HepG2 (cell line): ENCODE results near the gene CYB5B. TPM values are rescaled to one million over a fixed set of nuclear protein-coding genes. Genes with fewer than 3 reads are reported as not detected.
A peak's percentile ranks its signal among the peaks of the same experiment; 100 is the strongest.

Source experiments
- CBX5 ChIP-seq: sonication (generic); formaldehyde crosslinking; IDR thresholded peaks from 2 replicates; pipeline ENCODE4 v1.4.0; 2020; ENCODE audit warnings: missing genetic modification reagents, borderline replicate concordance
- CEBPG ChIP-seq: IDR thresholded peaks from 2 replicates; pipeline ENCODE4 v1.6.1; 2016
- CREB1 ChIP-seq, 2 experiments: fragments of 450-650 bp in 1 of 2; IDR thresholded peaks; 2 replicates each; pipeline ENCODE4 v1.6.1; 2016 to 2017; ENCODE audit warnings: control low read depth in 1 of 2, mild to moderate bottlenecking in 1 of 2, missing compliant biosample characterization in 1 of 2, missing genetic modification characterization in 1 of 2
- DMTF1 ChIP-seq: sonication (generic); formaldehyde crosslinking; IDR thresholded peaks from 2 replicates; pipeline ENCODE4 v1.4.0; 2020; ENCODE audit warnings: mild to moderate bottlenecking, missing genetic modification reagents
- FOXK2 ChIP-seq: fragments of 450-650 bp; IDR thresholded peaks from 2 replicates; pipeline ENCODE4 v1.6.1; 2016
- GLI4 ChIP-seq: sonication (generic); formaldehyde crosslinking; IDR thresholded peaks from 2 replicates; pipeline ENCODE4 v1.5.1; 2020; ENCODE audit warnings: missing genetic modification reagents, mild to moderate bottlenecking, moderate library complexity, borderline replicate concordance
- KAT8 ChIP-seq: IDR thresholded peaks from 2 replicates; pipeline ENCODE4 v1.6.1; 2016; ENCODE audit warnings: missing genetic modification reagents, missing compliant biosample characterization
- MIER3 ChIP-seq: IDR thresholded peaks from 2 replicates; pipeline ENCODE4 v1.6.1; 2016; ENCODE audit warnings: missing compliant biosample characterization, borderline replicate concordance
- MTA3 ChIP-seq: sonication (generic); formaldehyde crosslinking; IDR thresholded peaks from 2 replicates; pipeline ENCODE4 v1.4.0; 2020; ENCODE audit warnings: missing genetic modification reagents
- MXD3 ChIP-seq: IDR thresholded peaks from 2 replicates; pipeline ENCODE4 v1.6.1; 2016; ENCODE audit warnings: mild to moderate bottlenecking, missing biosample characterization, missing genetic modification reagents
- NCOA2 ChIP-seq: sonication (generic); formaldehyde crosslinking; IDR thresholded peaks from 2 replicates; pipeline ENCODE4 v1.8.0; 2022; ENCODE audit warnings: inconsistent platforms
- NFKB2 ChIP-seq: sonication (generic); formaldehyde crosslinking; IDR thresholded peaks from 2 replicates; pipeline ENCODE4 v1.4.0; 2020; ENCODE audit warnings: missing genetic modification reagents, borderline replicate concordance
- POLR2A ChIP-seq, 2 experiments: IDR thresholded peaks; 2 replicates each; pipeline ENCODE4 v1.6.1; 2011; ENCODE audit warnings: low read depth in 2 of 2, low read length in 2 of 2, mild to moderate bottlenecking in 1 of 2, moderate library complexity in 1 of 2; ENCODE audit not compliant: insufficient read depth in 1 of 2
- PRDM15 ChIP-seq: sonication (generic); formaldehyde crosslinking; IDR thresholded peaks from 2 replicates; pipeline ENCODE4 v1.4.0; 2020; ENCODE audit warnings: missing genetic modification reagents
- TEAD2 ChIP-seq: sonication (generic); formaldehyde crosslinking; IDR thresholded peaks from 2 replicates; pipeline ENCODE4 v1.9.0; 2021; ENCODE audit warnings: missing genetic modification reagents
- ZMYM3 ChIP-seq: sonication (generic); formaldehyde crosslinking; IDR thresholded peaks from 2 replicates; pipeline ENCODE4 v1.5.1; 2020; ENCODE audit warnings: mild to moderate bottlenecking, missing genetic modification reagents
- ZNF335 ChIP-seq: sonication (generic); formaldehyde crosslinking; IDR thresholded peaks from 2 replicates; pipeline ENCODE4 v1.4.0; 2020; ENCODE audit warnings: missing genetic modification reagents
- ZNF354B ChIP-seq: sonication (generic); formaldehyde crosslinking; IDR thresholded peaks from 2 replicates; pipeline ENCODE4 v1.8.0; 2022; ENCODE audit warnings: mild to moderate bottlenecking, missing genetic modification reagents
- ZNF563 ChIP-seq: sonication (generic); formaldehyde crosslinking; IDR thresholded peaks from 2 replicates; pipeline ENCODE4 v1.8.0; 2022; ENCODE audit warnings: mild to moderate bottlenecking, moderate library complexity, missing genetic modification reagents
- ZNF605 ChIP-seq: sonication (generic); formaldehyde crosslinking; IDR thresholded peaks from 2 replicates; pipeline ENCODE4 v1.8.0; 2022; ENCODE audit warnings: mild to moderate bottlenecking, missing genetic modification reagents
- ZNF607 ChIP-seq: sonication (generic); formaldehyde crosslinking; IDR thresholded peaks from 2 replicates; pipeline ENCODE4 v1.5.1; 2020; ENCODE audit warnings: missing genetic modification reagents, mild to moderate bottlenecking, borderline replicate concordance
- ZNF883 ChIP-seq: sonication (generic); formaldehyde crosslinking; IDR thresholded peaks from 2 replicates; pipeline ENCODE4 v1.5.1; 2020; ENCODE audit warnings: mild to moderate bottlenecking, missing genetic modification reagents; ENCODE audit errors: not compliant biosample characterization
- ZZZ3 ChIP-seq: sonication (generic); formaldehyde crosslinking; IDR thresholded peaks from 2 replicates; pipeline ENCODE4 v1.4.0; 2020; ENCODE audit warnings: missing genetic modification reagents, mild to moderate bottlenecking, borderline replicate concordance
- polyA plus RNA-seq, 8 experiments: library from polyadenylated mRNA; depleted of rRNA in 3 of 8; stranded (reverse) in 7 of 8; unstranded in 1 of 8; fragments of >200 nt; fragmentation: Illumina TruSeq in 4 of 8; extraction: Trizol in 4 of 8; gene quantifications; 2 replicates each; pipeline versions ENCODE4 v1.2.1 to v1.2.3, GENCODE V29; 2011 to 2016; ENCODE audit warnings: low read depth in 4 of 8, missing spikeins in 1 of 8, mixed read lengths in 1 of 8; ENCODE audit not compliant: insufficient read depth in 1 of 8
- total RNA-seq, 5 experiments: library from RNA; depleted of rRNA; stranded (reverse); fragments of >200 nt; fragmentation: Illumina TruSeq; extraction: Trizol; gene quantifications; 2 replicates each; pipeline ENCODE4 v1.2.3, GENCODE V29; 2016; ENCODE audit warnings: low read depth in 1 of 5

CYB5B gene
- total and polyA plus RNA-seq, 2 of the 13 experiments (the other 11 are each of a cell fraction or from before 2014, with no cell fraction given) = 234 to 432 TPM

- TF ChIP-seq GLI4 (CRISPR knock-in tag) (peak; percentile 65; the same call in 1 of the 2 replicates), MIER3 (peak; percentile 77; the same call in 1 of the 2 replicates), ZNF354B (CRISPR knock-in tag) (no peak), ZNF607 (CRISPR knock-in tag) (0 out of 2 replicates have a peak, but pooled peaks have one; percentile 28), PRDM15 (no peak), CBX5 (0 out of 2 replicates have a peak, but pooled peaks have one; percentile 43), MTA3 (CRISPR knock-in tag) (no peak), ZNF563 (CRISPR knock-in tag) (no peak), MXD3 (no peak), CEBPG (CRISPR knock-in tag) (peak; percentile 94), ZZZ3 (CRISPR knock-in tag) (no peak), KAT8 (CRISPR knock-in tag) (peak; percentile 88), ZNF883 (CRISPR knock-in tag) (no peak), ZNF335 (CRISPR knock-in tag) (0 out of 2 replicates have a peak, but pooled peaks have one; percentile 18), CREB1 (IDR thresholded peaks at IDR 0.05) (peak; percentile 99), CREB1 (CRISPR knock-in tag; IDR thresholded peaks at IDR 0.05) (peak; percentile 91), FOXK2 (peak; percentile 86), POLR2A (IDR thresholded peaks at IDR 0.05; ENCODE audit: insufficient read depth in 1 of 2, low read depth in 2 of 2, low read length in 2 of 2) (peak in 1 of 2 experiments; percentile 57; a peak in 1 of 4 replicates), ZNF605 (CRISPR knock-in tag) (no peak), NFKB2 (CRISPR knock-in tag) (no peak), TEAD2 (CRISPR knock-in tag) (no peak), DMTF1 (CRISPR knock-in tag) (no peak), ZMYM3 (CRISPR knock-in tag) (peak; percentile 39; the same call in 1 of the 2 replicates), NCOA2 (peak; percentile 98)
Observed at GRCh38 chr16:69396187-69397061, 28.0 kb upstream of the CYB5B start (continued).
